Measurements from ENCODE around the gene LENG8. TPM values are rescaled to one million over a fixed set of nuclear protein-coding genes. Genes with fewer than 3 reads are reported as not detected.

LENG8 gene
- total RNA-seq, 4 donors from 2014 or later = 124 to 219 (median 157) TPM

- WGBS, 2 donors = 84 to 87% methylated on average over 11 to 14 of the region's 16 CpGs
- peaks cover 67 to 77% of the 10 kb centered on the region in 2 donors for H3K36me3 ChIP-seq
- H3K4me1 ChIP-seq = peaks cover 14 to 28% of the 10 kb centered on the region in 2 donors
- TF ChIP-seq CTCF (IDR thresholded peaks at IDR 0.05) (no peak), POLR2A (IDR thresholded peaks at IDR 0.05) (no peak)
- no peaks in the 10 kb centered on the region for H3K27me3 ChIP-seq
- H3K9me3 ChIP-seq = no peaks in the 10 kb centered on the region
- H3K27ac ChIP-seq = no peak overlapping the region
- H3K4me3 ChIP-seq (replicated peaks in 1 of 3) = no peak overlapping the region
- DNase-seq = no peak
- intact Hi-C loops (cut with DNase I) = no loop called here
Observed at GRCh38 chr19:54459282-54460229, 10.6 kb downstream of the LENG8 start.

GRCh38 chr19:54460230-54461005 is 11.4 kb downstream of the LENG8 start:
- H3K27me3 ChIP-seq = no peaks in the 10 kb centered on the region
- peaks cover 14 to 28% of the 10 kb centered on the region in 2 donors for H3K4me1 ChIP-seq
- H3K27ac ChIP-seq = no peak overlapping the region
- WGBS, 2 donors = 85 to 95% methylated on average over 13 to 31 of the region's 39 CpGs
- intact Hi-C loops (cut with DNase I) = no loop called here
- no peak for DNase-seq
- H3K36me3 ChIP-seq = peaks cover 58 to 69% of the 10 kb centered on the region in 2 donors
- no peak overlapping the region for H3K4me3 ChIP-seq (replicated peaks in 1 of 3)
- no peaks in the 10 kb centered on the region for H3K9me3 ChIP-seq
- no peak for TF ChIP-seq CTCF (IDR thresholded peaks at IDR 0.05)
- TF ChIP-seq POLR2A (IDR thresholded peaks at IDR 0.05) = no peak

- intact Hi-C loops (cut with DNase I) = no loop called here
- 85 to 86% methylated on average over 27 of the region's 27 CpGs for WGBS, 2 donors
- TF ChIP-seq CTCF (IDR thresholded peaks at IDR 0.05) (no peak), POLR2A (IDR thresholded peaks at IDR 0.05) (no peak)
- Histone ChIP-seq H3K4me1 (peaks cover 14 to 28% of the 10 kb centered on the region in 2 donors), H3K27ac (no peak overlapping the region), H3K4me3 (replicated peaks in 1 of 3) (no peak overlapping the region), H3K27me3 (no peaks in the 10 kb centered on the region), H3K36me3 (peaks cover 50 to 61% of the 10 kb centered on the region in 2 donors), H3K9me3 (no peaks in the 10 kb centered on the region)
- no peak for DNase-seq
Observed at GRCh38 chr19:54461210-54461609, 12.2 kb downstream of the LENG8 start.

- H3K27me3 ChIP-seq = no peaks in the 10 kb centered on the region
- H3K4me1 ChIP-seq = peaks cover 14 to 28% of the 10 kb centered on the region in 2 donors
- no peak for DNase-seq
- H3K4me3 ChIP-seq (replicated peaks in 1 of 3) = no peak overlapping the region
- TF ChIP-seq POLR2A (IDR thresholded peaks at IDR 0.05) = no peak
- TF ChIP-seq CTCF (IDR thresholded peaks at IDR 0.05) = no peak
- H3K9me3 ChIP-seq = no peaks in the 10 kb centered on the region
- 30 to 43% methylated on average over 3 of the region's 3 CpGs for WGBS, 2 donors
- H3K36me3 ChIP-seq = peaks cover 46 to 57% of the 10 kb centered on the region in 2 donors
- H3K27ac ChIP-seq = peak overlapping the region in 1 of 3 donors; percentile 91
- intact Hi-C loops (cut with DNase I) = loop anchor here (2.0 kb wide), 1 partner anchor 13 kb away; the partner anchor contains the start of gene LENG8
Observed at GRCh38 chr19:54461613-54462012, 12.6 kb downstream of the LENG8 start.

Data from thyroid gland (tissue), 4 donors.